Right atrium auricular region (tissue), 2 donors: Measurements from ENCODE around the gene SSR1. TPM values are rescaled to one million over a fixed set of nuclear protein-coding genes. Genes with fewer than 3 reads are reported as not detected.

Experiments used
- DNase-seq: peaks from one replicate; pipeline ENCODE4 v3.0.0-alpha.2; 2019; ENCODE audit warnings: low spot score
- H3K27ac ChIP-seq, 2 donors: fragments of 200-600 bp; sonication (generic); 1 replicate in 1 of 2; 2 replicates in 1 of 2; pipeline ENCODE4 v1.5.1; 2016 to 2019
- H3K27me3 ChIP-seq, 2 donors: fragments of 200-600 bp; sonication (generic); one replicate each; pipeline versions ENCODE4 v1.5.1 to v1.6.0; 2017 to 2019
- H3K36me3 ChIP-seq: fragments of 200-600 bp; sonication (generic); one replicate; pipeline ENCODE4 v1.5.1; 2016
- H3K4me1 ChIP-seq, 2 donors: fragments of 200-600 bp; sonication (generic); one replicate each; pipeline versions ENCODE4 v1.5.1 to v1.6.0; 2017 to 2019
- H3K4me3 ChIP-seq, 2 donors: fragments of 200-600 bp; sonication (generic); 1 replicate in 1 of 2; 2 replicates in 1 of 2; pipeline ENCODE4 v1.5.1; 2017 to 2019; ENCODE audit warnings: mild to moderate bottlenecking in 1 of 2, moderate library complexity in 1 of 2
- H3K9me3 ChIP-seq, 2 donors: fragments of 200-600 bp; sonication (generic); one replicate each; pipeline ENCODE4 v1.5.1; 2019
- total RNA-seq, 2 donors: library from RNA; depleted of rRNA; stranded (reverse); fragments of >200 nt; gene quantifications; one replicate each; pipeline ENCODE4 v1.1.0, GENCODE V29; 2016
- TF ChIP-seq, protein P1 (sequence below), 2 donors: fragments of 200-600 bp; sonication (generic); IDR thresholded peaks; one replicate each; pipeline ENCODE4 v1.5.1; 2019; ENCODE audit warnings: antibody characterized with exemption in 2 of 2

SSR1 gene
- total RNA-seq, 2 donors from 2014 or later, result 30.2 to 41.7 TPM

DNA sequence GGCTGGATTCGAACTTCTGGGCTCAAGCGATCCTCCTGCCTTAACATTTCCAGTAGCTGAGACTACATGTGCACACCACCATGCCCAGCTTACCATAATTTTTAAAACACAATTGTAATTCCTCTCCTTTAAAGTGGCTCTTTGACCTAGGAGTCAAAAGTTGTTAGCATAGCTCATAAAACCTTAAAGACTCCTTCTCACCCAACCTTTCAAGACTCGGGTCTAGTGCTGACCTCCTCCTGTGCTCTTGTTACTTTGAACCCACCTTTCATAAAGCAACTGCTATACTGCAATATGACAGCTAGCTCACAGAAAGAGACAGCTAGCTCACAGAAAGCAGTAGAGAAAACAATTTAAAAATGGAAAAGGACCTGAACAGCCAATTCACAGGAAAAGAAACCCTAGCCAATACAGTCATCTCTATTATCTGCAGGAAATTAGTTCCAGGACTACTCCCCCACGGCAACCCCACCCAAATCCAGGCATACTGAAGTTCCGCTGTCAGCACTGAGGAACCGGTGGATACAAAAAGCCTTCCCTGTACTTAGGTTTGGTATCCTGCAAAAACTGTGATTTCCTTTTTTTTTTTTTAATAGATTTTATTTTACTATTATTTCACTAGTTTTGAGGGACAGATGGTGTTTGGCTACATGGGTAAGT, 20.3 kb downstream of the SSR1 start:
- H3K4me3 ChIP-seq, result no peak overlapping the region
- TF ChIP-seq, protein P1, sequence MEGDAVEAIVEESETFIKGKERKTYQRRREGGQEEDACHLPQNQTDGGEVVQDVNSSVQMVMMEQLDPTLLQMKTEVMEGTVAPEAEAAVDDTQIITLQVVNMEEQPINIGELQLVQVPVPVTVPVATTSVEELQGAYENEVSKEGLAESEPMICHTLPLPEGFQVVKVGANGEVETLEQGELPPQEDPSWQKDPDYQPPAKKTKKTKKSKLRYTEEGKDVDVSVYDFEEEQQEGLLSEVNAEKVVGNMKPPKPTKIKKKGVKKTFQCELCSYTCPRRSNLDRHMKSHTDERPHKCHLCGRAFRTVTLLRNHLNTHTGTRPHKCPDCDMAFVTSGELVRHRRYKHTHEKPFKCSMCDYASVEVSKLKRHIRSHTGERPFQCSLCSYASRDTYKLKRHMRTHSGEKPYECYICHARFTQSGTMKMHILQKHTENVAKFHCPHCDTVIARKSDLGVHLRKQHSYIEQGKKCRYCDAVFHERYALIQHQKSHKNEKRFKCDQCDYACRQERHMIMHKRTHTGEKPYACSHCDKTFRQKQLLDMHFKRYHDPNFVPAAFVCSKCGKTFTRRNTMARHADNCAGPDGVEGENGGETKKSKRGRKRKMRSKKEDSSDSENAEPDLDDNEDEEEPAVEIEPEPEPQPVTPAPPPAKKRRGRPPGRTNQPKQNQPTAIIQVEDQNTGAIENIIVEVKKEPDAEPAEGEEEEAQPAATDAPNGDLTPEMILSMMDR (IDR thresholded peaks at IDR 0.05), result no peak
- no peaks in the 10 kb centered on the region for H3K9me3 ChIP-seq
- H3K27ac ChIP-seq, result peak overlapping the region in 1 of 2 donors; percentile 31
- H3K4me1 ChIP-seq, result peaks cover 0 to 4% of the 10 kb centered on the region in 2 donors
- H3K27me3 ChIP-seq, result no peaks in the 10 kb centered on the region
- peaks cover 79% of the 10 kb centered on the region for H3K36me3 ChIP-seq
- DNase-seq, result no peak

- no peak for DNase-seq
- no peak overlapping the region for H3K27ac ChIP-seq
- peaks cover 78% of the 10 kb centered on the region for H3K36me3 ChIP-seq
- H3K4me3 ChIP-seq, result no peak overlapping the region
- H3K27me3 ChIP-seq, result no peaks in the 10 kb centered on the region
- peaks cover 0 to 4% of the 10 kb centered on the region in 2 donors for H3K4me1 ChIP-seq
- no peaks in the 10 kb centered on the region for H3K9me3 ChIP-seq
- TF ChIP-seq, protein P1 (IDR thresholded peaks at IDR 0.05), result no peak
These were observed 22.9 kb downstream of the SSR1 start for GRCh38 chr6:7290079-7290478.

- Histone ChIP-seq H3K9me3 (no peaks in the 10 kb centered on the region), H3K36me3 (peaks cover 37% of the 10 kb centered on the region), H3K27me3 (no peaks in the 10 kb centered on the region), H3K4me3 (no peak overlapping the region), H3K27ac (no peak overlapping the region), H3K4me1 (no peaks in the 10 kb centered on the region)
- TF ChIP-seq, protein P1 (IDR thresholded peaks at IDR 0.05), result no peak
- DNase-seq, result no peak
These were observed 27.6 kb downstream of the SSR1 start for GRCh38 chr6:7285416-7285815.

- DNase-seq, result no peak
- no peak overlapping the region for H3K4me3 ChIP-seq
- TF ChIP-seq, protein P1 (IDR thresholded peaks at IDR 0.05), result no peak
- peaks cover 26% of the 10 kb centered on the region for H3K36me3 ChIP-seq
- no peaks in the 10 kb centered on the region for H3K27me3 ChIP-seq
- peaks cover 0 to 5% of the 10 kb centered on the region in 2 donors for H3K4me1 ChIP-seq
- no peak overlapping the region for H3K27ac ChIP-seq
- no peaks in the 10 kb centered on the region for H3K9me3 ChIP-seq
These were observed 29.3 kb downstream of the SSR1 start for GRCh38 chr6:7283676-7284075.

GRCh38 chr6:7282097-7282906, 30.7 kb downstream of the SSR1 start:
- H3K9me3 ChIP-seq, result no peaks in the 10 kb centered on the region
- H3K4me1 ChIP-seq, result peaks cover 0 to 8% of the 10 kb centered on the region in 2 donors
- no peaks in the 10 kb centered on the region for H3K27me3 ChIP-seq
- DNase-seq, result no peak
- H3K4me3 ChIP-seq, result no peak overlapping the region
- TF ChIP-seq, protein P1 (IDR thresholded peaks at IDR 0.05), result no peak
- no peak overlapping the region for H3K27ac ChIP-seq
- peaks cover 15% of the 10 kb centered on the region for H3K36me3 ChIP-seq
